Mesenchymal stem cell (in vitro differentiated cells and primary cell): ENCODE data around the gene CNTF.
A peak's percentile ranks its signal among the peaks of the same experiment; 100 is the strongest.

Experiments used
- DNase-seq: peaks from one replicate; pipeline ENCODE4 v3.0.0-alpha.2; 2013
- H2AFZ ChIP-seq: one replicate; pipeline ENCODE4 v1.6.1; 2013; ENCODE audit warnings: low read depth, mild to moderate bottlenecking, control low read depth, inconsistent platforms, low read length, moderate library complexity
- H2AK5ac ChIP-seq: 2 replicates; pipeline ENCODE4 v1.6.1; 2013; ENCODE audit warnings: low read length, moderate library complexity, mild to moderate bottlenecking, inconsistent platforms; ENCODE audit not compliant: severe bottlenecking
- H2BK120ac ChIP-seq: one replicate; pipeline ENCODE4 v1.6.1; 2013; ENCODE audit warnings: low read depth, mild to moderate bottlenecking, inconsistent platforms, low read length, moderate library complexity
- H2BK12ac ChIP-seq, 2 experiments: one replicate each; pipeline ENCODE4 v1.6.1; 2013; ENCODE audit warnings: inconsistent platforms in 2 of 2, low read length in 2 of 2, mild to moderate bottlenecking in 2 of 2, moderate library complexity in 2 of 2, control low read depth in 1 of 2
- H2BK15ac ChIP-seq: one replicate; pipeline ENCODE4 v1.6.1; 2013; ENCODE audit warnings: mild to moderate bottlenecking, low read depth, inconsistent platforms; ENCODE audit not compliant: poor library complexity, severe bottlenecking
- H2BK5ac ChIP-seq: 2 replicates; pipeline ENCODE4 v1.6.1; 2013; ENCODE audit warnings: low read depth, mild to moderate bottlenecking, low read length, control low read depth, inconsistent platforms; ENCODE audit not compliant: poor library complexity, severe bottlenecking
- H3K14ac ChIP-seq, 2 experiments: one replicate each; pipeline ENCODE4 v1.6.1; 2013; ENCODE audit warnings: inconsistent platforms in 2 of 2, low read length in 2 of 2, control low read depth in 1 of 2, mild to moderate bottlenecking in 1 of 2, moderate library complexity in 1 of 2
- H3K18ac ChIP-seq, 2 experiments: one replicate each; pipeline ENCODE4 v1.6.1; 2013; ENCODE audit warnings: inconsistent platforms in 2 of 2, low read length in 2 of 2, control low read depth in 1 of 2, low read depth in 1 of 2, mild to moderate bottlenecking in 1 of 2
- H3K23ac ChIP-seq, 2 experiments: one replicate each; pipeline ENCODE4 v1.6.1; 2013; ENCODE audit warnings: inconsistent platforms in 2 of 2, low read length in 2 of 2, mild to moderate bottlenecking in 2 of 2, moderate library complexity in 2 of 2, control low read depth in 1 of 2
- H3K27ac ChIP-seq: 2 replicates; pipeline ENCODE4 v1.5.1; 2013; ENCODE audit warnings: mild to moderate bottlenecking, moderate library complexity, low read length, control low read depth, inconsistent platforms; ENCODE audit not compliant: poor library complexity, severe bottlenecking
- H3K27me3 ChIP-seq, 2 experiments: 2 replicates each; pipeline versions ENCODE4 v1.6.1 to v1.7.0; 2013; ENCODE audit warnings: low read length in 2 of 2, mild to moderate bottlenecking in 2 of 2, moderate library complexity in 2 of 2, control low read depth in 1 of 2, inconsistent platforms in 1 of 2; ENCODE audit not compliant: control insufficient read depth in 1 of 2, insufficient read depth in 1 of 2
- H3K36me3 ChIP-seq, 2 experiments: 2 replicates each; pipeline versions ENCODE4 v1.6.1 to v1.7.0; 2013; ENCODE audit warnings: low read length in 2 of 2, control low read depth in 1 of 2, inconsistent platforms in 1 of 2, low read depth in 1 of 2, mild to moderate bottlenecking in 1 of 2; ENCODE audit not compliant: insufficient read depth in 2 of 2, control insufficient read depth in 1 of 2
- H3K4ac ChIP-seq, 2 experiments: one replicate each; pipeline ENCODE4 v1.6.1; 2013; ENCODE audit warnings: inconsistent platforms in 2 of 2, low read length in 2 of 2, mild to moderate bottlenecking in 2 of 2, moderate library complexity in 2 of 2, control low read depth in 1 of 2, low read depth in 1 of 2
- H3K4me1 ChIP-seq: 2 replicates; pipeline ENCODE4 v1.6.1; 2013; ENCODE audit warnings: low read depth, low read length, control low read depth; ENCODE audit not compliant: control insufficient read depth, insufficient read depth
- H3K4me2 ChIP-seq: 2 replicates; pipeline ENCODE4 v1.6.1; 2013; ENCODE audit warnings: low read length, mild to moderate bottlenecking, inconsistent platforms; ENCODE audit not compliant: poor library complexity, severe bottlenecking
- H3K4me3 ChIP-seq, 2 experiments: 2 replicates each; pipeline versions ENCODE4 v1.5.1 to v1.7.0; 2013; ENCODE audit warnings: low read length in 2 of 2, mild to moderate bottlenecking in 2 of 2, control low read depth in 1 of 2, low read depth in 1 of 2; ENCODE audit not compliant: insufficient read depth in 1 of 2
- H3K79me1 ChIP-seq: replicated peaks from 2 replicates; pipeline ENCODE4 v1.6.1; 2013; ENCODE audit warnings: mild to moderate bottlenecking, control low read depth, low read length, inconsistent platforms; ENCODE audit not compliant: poor library complexity, severe bottlenecking
- H3K9ac ChIP-seq: 2 replicates; pipeline ENCODE4 v1.7.0; 2013; ENCODE audit warnings: mild to moderate bottlenecking, low read length, moderate library complexity
- H3K9me3 ChIP-seq: 2 replicates; pipeline ENCODE4 v1.7.0; 2013; ENCODE audit warnings: mild to moderate bottlenecking, low read length; ENCODE audit not compliant: control insufficient read depth
- H4K8ac ChIP-seq: one replicate; pipeline ENCODE4 v1.6.1; 2013; ENCODE audit warnings: inconsistent platforms, mild to moderate bottlenecking, low read length, moderate library complexity
- H4K91ac ChIP-seq: one replicate; pipeline ENCODE4 v1.6.1; 2013; ENCODE audit warnings: mild to moderate bottlenecking, low read length, inconsistent platforms
- WGBS: methylation state at CpG from one replicate; pipeline ENCODE4 v1.1.7; 2013; ENCODE audit warnings: mixed read lengths; 5-methylcytosine and 5-hydroxymethylcytosine counted together

The CNTF gene

DNA sequence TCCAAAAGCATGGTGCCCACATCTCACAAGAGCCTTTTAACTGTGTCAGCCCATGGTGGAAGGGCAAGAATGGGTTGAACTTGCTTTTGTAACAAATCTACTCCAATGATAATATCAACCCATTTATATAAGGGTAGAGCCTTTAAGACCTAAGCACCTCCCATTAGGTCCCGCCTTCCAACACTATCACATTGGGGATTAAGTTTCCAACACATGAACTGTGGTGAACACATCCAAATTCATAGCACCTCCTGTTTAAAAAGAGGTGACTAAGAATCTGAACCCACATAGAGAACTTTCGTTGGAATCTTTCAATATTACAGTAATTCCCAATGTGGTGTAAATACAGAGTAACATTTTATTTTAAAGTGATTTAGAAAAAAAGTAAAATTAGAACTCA is 9.2 kb upstream of the CNTF start:
- Histone ChIP-seq H2BK5ac (no peak overlapping the region), H3K27me3 (no peaks in the 10 kb centered on the region), H3K23ac (no peak overlapping the region), H2BK12ac (no peak overlapping the region), H3K27ac (no peak overlapping the region), H3K4me3 (no peak overlapping the region), H3K4me2 (no peak overlapping the region), H3K79me1 (peaks cover 24% of the 10 kb centered on the region), H2BK15ac (no peak overlapping the region), H4K8ac (no peak overlapping the region), H4K91ac (no peak overlapping the region), H2BK120ac (no peak overlapping the region), H3K36me3 (peaks cover 14 to 82% of the 10 kb centered on the region in 2 experiments), H3K4ac (no peak overlapping the region), H3K4me1 (no peaks in the 10 kb centered on the region), H2AK5ac (no peak overlapping the region), H3K14ac (no peak overlapping the region), H3K9ac (no peak overlapping the region), H3K18ac (no peak overlapping the region), H2AFZ (no peak overlapping the region), H3K9me3 (no peaks in the 10 kb centered on the region)
- 100% methylated on average over 1 of the region's 2 CpGs for WGBS
- DNase-seq, result no peak

DNA sequence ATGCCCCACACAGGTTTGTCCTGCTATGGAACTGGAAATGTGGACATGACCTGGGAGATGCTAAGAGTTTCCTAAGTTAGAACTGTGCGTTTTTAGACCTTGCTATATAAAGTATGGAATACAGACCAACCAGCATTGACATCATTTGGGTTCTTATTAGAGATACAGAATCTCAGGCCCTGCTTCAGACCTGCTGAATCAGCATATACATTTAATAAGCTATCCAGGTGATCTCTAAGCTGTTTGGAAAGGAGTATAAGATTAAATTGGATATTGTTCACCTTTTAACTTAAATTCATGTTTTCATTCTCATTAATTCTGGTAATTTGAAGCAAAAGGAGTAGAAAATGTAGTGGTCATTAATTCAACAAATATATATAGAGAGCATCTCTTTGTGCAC is 6.9 kb upstream of the CNTF start:
- no peaks in the 10 kb centered on the region for H3K4me1 ChIP-seq
- no CpG with 5 or more reads among the region's 1 CpG for WGBS
- no peak for DNase-seq
- H3K14ac ChIP-seq, result no peak overlapping the region
- H2AK5ac ChIP-seq, result no peak overlapping the region
- no peak overlapping the region for H3K4me3 ChIP-seq
- no peak overlapping the region for H2AFZ ChIP-seq
- no peak overlapping the region for H2BK12ac ChIP-seq
- H3K36me3 ChIP-seq, result peaks cover 13 to 95% of the 10 kb centered on the region in 2 experiments
- no peak overlapping the region for H2BK5ac ChIP-seq
- no peak overlapping the region for H4K91ac ChIP-seq
- H3K9me3 ChIP-seq, result no peaks in the 10 kb centered on the region
- H4K8ac ChIP-seq, result no peak overlapping the region
- no peak overlapping the region for H3K23ac ChIP-seq
- H2BK15ac ChIP-seq, result no peak overlapping the region
- no peak overlapping the region for H3K18ac ChIP-seq
- no peak overlapping the region for H3K27ac ChIP-seq
- H3K4me2 ChIP-seq, result no peak overlapping the region
- H2BK120ac ChIP-seq, result no peak overlapping the region
- peaks cover 21% of the 10 kb centered on the region for H3K79me1 ChIP-seq
- no peak overlapping the region for H3K4ac ChIP-seq
- no peaks in the 10 kb centered on the region for H3K27me3 ChIP-seq
- no peak overlapping the region for H3K9ac ChIP-seq

DNA sequence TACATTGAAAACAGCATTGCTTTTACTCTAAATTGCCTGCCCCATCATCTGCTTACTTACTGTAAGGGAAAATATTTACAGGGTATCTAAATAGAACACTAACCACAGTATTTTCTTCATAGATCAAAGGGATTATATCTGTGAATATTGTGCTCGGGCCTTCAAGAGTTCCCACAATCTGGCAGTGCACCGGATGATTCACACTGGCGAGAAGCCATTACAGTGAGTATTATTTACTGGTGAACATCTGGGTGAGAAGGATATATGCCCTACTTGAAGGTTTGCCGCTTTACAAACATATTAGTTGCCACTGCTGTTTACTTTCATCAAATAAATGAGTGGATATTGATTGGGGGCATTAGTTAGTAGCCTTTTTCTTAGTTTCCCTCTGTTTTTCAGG is 5.9 kb upstream of the CNTF start:
- Histone ChIP-seq H2BK15ac (no peak overlapping the region), H3K18ac (no peak overlapping the region), H2AFZ (no peak overlapping the region), H3K4me2 (no peak overlapping the region), H4K8ac (no peak overlapping the region), H3K9ac (peak overlapping the region; percentile 39), H3K27ac (no peak overlapping the region), H3K4me3 (no peak overlapping the region), H2BK12ac (no peak overlapping the region), H3K27me3 (no peaks in the 10 kb centered on the region), H3K4me1 (no peaks in the 10 kb centered on the region), H3K79me1 (peaks cover 23% of the 10 kb centered on the region), H2BK5ac (no peak overlapping the region), H2AK5ac (no peak overlapping the region), H3K23ac (no peak overlapping the region), H4K91ac (no peak overlapping the region), H3K36me3 (peaks cover 13 to 95% of the 10 kb centered on the region in 2 experiments), H3K14ac (no peak overlapping the region), H3K4ac (no peak overlapping the region), H3K9me3 (no peaks in the 10 kb centered on the region), H2BK120ac (no peak overlapping the region)
- peak; percentile 93 for DNase-seq
- 9% methylated on average over 3 of the region's 4 CpGs for WGBS

DNA sequence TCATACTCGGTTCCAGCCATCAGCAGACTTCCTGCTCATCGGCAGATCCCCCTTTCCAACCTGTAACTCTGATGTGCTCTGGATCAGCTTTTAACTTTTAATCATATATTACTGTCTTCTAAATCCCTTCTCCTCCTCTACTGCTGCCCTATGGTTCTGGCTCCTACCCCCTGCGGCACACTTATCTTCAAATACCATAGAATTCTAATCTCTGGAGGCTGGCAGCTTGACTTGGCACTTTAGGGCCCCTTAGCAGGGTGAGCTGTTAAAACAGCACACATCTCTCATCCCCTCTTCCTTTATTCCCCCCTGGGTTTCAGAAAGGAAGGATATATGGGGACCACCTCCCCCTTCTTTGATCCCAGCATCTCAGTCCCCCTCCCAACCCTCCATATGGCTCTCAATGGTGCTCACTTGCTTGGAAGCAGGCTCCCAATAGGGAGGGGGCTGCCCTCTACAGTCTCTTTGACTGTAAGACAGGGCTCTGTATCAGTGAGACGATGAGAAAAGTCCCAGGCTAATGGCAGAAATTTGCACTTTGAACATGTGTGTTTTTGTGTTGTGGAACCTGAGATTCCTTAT is 4.4 kb upstream of the CNTF start:
- Histone ChIP-seq H3K14ac (no peak overlapping the region), H3K4me1 (peaks cover 3% of the 10 kb centered on the region), H4K8ac (no peak overlapping the region), H4K91ac (no peak overlapping the region), H3K27me3 (no peaks in the 10 kb centered on the region), H2AK5ac (no peak overlapping the region), H2AFZ (no peak overlapping the region), H3K4me3 (no peak overlapping the region), H3K36me3 (peaks cover 16 to 95% of the 10 kb centered on the region in 2 experiments), H2BK5ac (no peak overlapping the region), H3K18ac (no peak overlapping the region), H2BK120ac (no peak overlapping the region), H3K79me1 (peaks cover 26% of the 10 kb centered on the region), H3K9ac (no peak overlapping the region), H3K23ac (no peak overlapping the region), H3K4ac (no peak overlapping the region), H2BK12ac (no peak overlapping the region), H2BK15ac (no peak overlapping the region), H3K27ac (no peak overlapping the region), H3K4me2 (no peak overlapping the region), H3K9me3 (no peaks in the 10 kb centered on the region)
- no peak for DNase-seq
- WGBS, result 93% methylated on average over 4 of the region's 4 CpGs
